Stomach (tissue), 9 donors: Measurements from ENCODE around the gene DND1. TPM values are rescaled to one million over a fixed set of nuclear protein-coding genes. Genes with fewer than 3 reads are reported as not detected.
"Not testable (repeated sequence)": the region's sequence is repeated elsewhere in the genome, so short reads cannot be mapped to it uniquely, and the experiment has no call there.

Experiments used
- DNase-seq, 2 donors: peaks; one replicate each; pipeline versions ENCODE4 v3.0.0 to v3.0.0-alpha.2; 2013 to 2019
- H3K27ac ChIP-seq, 5 donors: fragments of 200-600 bp in 4 of 5; sonication (generic) in 4 of 5; one replicate each; pipeline ENCODE4 v1.5.1; 2013 to 2019; ENCODE audit warnings: mild to moderate bottlenecking in 1 of 5, moderate library complexity in 1 of 5
- H3K27me3 ChIP-seq, 3 donors: fragments of 200-600 bp; sonication (generic); one replicate each; pipeline ENCODE4 v1.5.1; 2017 to 2019; ENCODE audit warnings: mixed run types in 1 of 3
- H3K36me3 ChIP-seq, 4 donors: fragments of 200-600 bp; sonication (generic); 1 replicate in 3 of 4; 2 replicates in 1 of 4; pipeline ENCODE4 v1.5.1; 2016 to 2019
- H3K4me1 ChIP-seq, 4 donors: fragments of 200-600 bp; sonication (generic); one replicate each; pipeline ENCODE4 v1.5.1; 2016 to 2019
- H3K4me3 ChIP-seq, 4 donors: fragments of 200-600 bp; sonication (generic) in 3 of 4; one replicate each; pipeline ENCODE4 v1.5.1; 2016 to 2019; ENCODE audit warnings: mild to moderate bottlenecking in 1 of 4
- H3K9me3 ChIP-seq, 4 donors: fragments of 200-600 bp; sonication (generic); one replicate each; pipeline ENCODE4 v1.5.1; 2016 to 2019
- CTCF ChIP-seq, 7 experiments: fragments of 450-650 bp in 4 of 7; fragments of 200-600 bp in 3 of 7; sonication (generic) in 3 of 7; IDR thresholded peaks; one replicate each; pipeline ENCODE4 v1.5.1; 2016 to 2019; ENCODE audit warnings: antibody characterized with exemption in 7 of 7, control low read depth in 2 of 7, mild to moderate bottlenecking in 1 of 7
- EP300 ChIP-seq: sonication (generic); formaldehyde crosslinking; IDR thresholded peaks from one replicate; pipeline ENCODE4 v1.6.1; 2017; ENCODE audit warnings: antibody characterized with exemption
- POLR2A ChIP-seq, 4 donors: fragments of 450-650 bp; IDR thresholded peaks; one replicate each; pipeline ENCODE4 v1.6.1; 2016; ENCODE audit warnings: antibody characterized with exemption in 4 of 4, control low read depth in 2 of 4, mild to moderate bottlenecking in 1 of 4, moderate library complexity in 1 of 4
- POLR2AphosphoS5 ChIP-seq, 3 donors: sonication (generic); formaldehyde crosslinking; IDR thresholded peaks; one replicate each; pipeline ENCODE4 v1.6.1; 2016; ENCODE audit warnings: antibody characterized with exemption in 3 of 3
- WGBS, 5 donors: extraction: QIAGEN DNeasy Blood & Tissue Kit in 3 of 5; methylation state at CpG; one replicate each; pipeline versions ENCODE4 v1.1.5 to v1.1.7; 2013 to 2018; 5-methylcytosine and 5-hydroxymethylcytosine counted together
- intact Hi-C: fragments of 100-400 bp; cut with DNase I; formaldehyde crosslinking; loops from one replicate; pipeline ENCODE4 v1.15.1; 2023; ENCODE audit warnings: low total_unique reads
- polyA plus RNA-seq, 3 donors: library from polyadenylated mRNA; stranded (reverse); fragments of 200-250 nt; gene quantifications; one replicate each; pipeline ENCODE4 v1.2.3, GENCODE V29; 2013
- small RNA-seq, 4 donors: library from RNA; depleted of rRNA; stranded (forward); fragments of <200 nt; gene quantifications; one replicate each; pipeline ENCODE3, GENCODE V24; 2016
- total RNA-seq, 5 donors: library from RNA; depleted of rRNA; stranded (reverse); fragments of >200 nt; gene quantifications; one replicate each; pipeline versions ENCODE4 v1.1.0 to v1.2.3, GENCODE V29; 2014 to 2016
- donor health status: healthy with polysubstance abuse.
- donor health status: Bipolar disorder and iron deficiency.
- donor health status: healthy.

The DND1 gene
- total and polyA plus RNA-seq, 8 donors = 0.50 to 6.4 (median 1.5) TPM; not detected in 4

GRCh38 chr5:140628711-140629110 lies 44.7 kb downstream of the DND1 start:
- Histone ChIP-seq H3K27ac (no peak overlapping the region), H3K27me3 (no peaks in the 10 kb centered on the region), H3K9me3 (no peaks in the 10 kb centered on the region), H3K4me1 (peaks cover 7 to 26% (median 20%) of the 10 kb centered on the region in 4 donors), H3K36me3 (no peaks in the 10 kb centered on the region), H3K4me3 (no peak overlapping the region)
- DNase-seq = no peak
- TF ChIP-seq EP300 (no peak), CTCF (IDR thresholded peaks at IDR 0.05) (no peak)
- intact Hi-C loops = no loop called here
- WGBS, 5 donors = 32 to 83% (median 66%) methylated on average over 1 of the region's 1 CpG

- intact Hi-C loops = no loop called here
- Histone ChIP-seq H3K27me3 (no peaks in the 10 kb centered on the region), H3K36me3 (no peaks in the 10 kb centered on the region), H3K27ac (no peak overlapping the region), H3K9me3 (no peaks in the 10 kb centered on the region), H3K4me3 (no peak overlapping the region), H3K4me1 (peaks cover under 1 to 18% (median 14%) of the 10 kb centered on the region in 4 donors)
- DNase-seq = no peak
- TF ChIP-seq POLR2A (IDR thresholded peaks at IDR 0.05) = no peak
- TF ChIP-seq POLR2AphosphoS5 (IDR thresholded peaks at IDR 0.05) = no peak
- TF ChIP-seq CTCF (IDR thresholded peaks at IDR 0.05) = no peak
- no peak for TF ChIP-seq EP300
- WGBS, 5 donors = 78 to 96% (median 90%) methylated on average over 6 of the region's 6 CpGs
These were observed 45.4 kb downstream of the DND1 start for GRCh38 chr5:140627972-140628371.

- intact Hi-C loops, H3K36me3 ChIP-seq, H3K9me3 ChIP-seq, H3K4me3 ChIP-seq, DNase-seq, H3K27ac ChIP-seq, H3K27me3 ChIP-seq, H3K4me1 ChIP-seq: not testable (repeated sequence)
- WGBS, 5 donors = 85 to 92% (median 88%) methylated on average over 10 of the region's 10 CpGs
These were observed 48.5 kb downstream of the DND1 start for GRCh38 chr5:140624886-140625285.

- intact Hi-C loops, H3K9me3 ChIP-seq, DNase-seq, H3K27me3 ChIP-seq, H3K4me3 ChIP-seq, H3K4me1 ChIP-seq, H3K27ac ChIP-seq, H3K36me3 ChIP-seq: not testable (repeated sequence)
These were observed 50.3 kb downstream of the DND1 start for GRCh38 chr5:140623061-140623460.

- WGBS, 5 donors = 75 to 89% (median 82%) methylated on average over 3 of the region's 3 CpGs
- Histone ChIP-seq H3K36me3 (no peaks in the 10 kb centered on the region), H3K27me3 (no peaks in the 10 kb centered on the region), H3K9me3 (no peaks in the 10 kb centered on the region), H3K4me1 (no peaks in the 10 kb centered on the region), H3K27ac (no peak overlapping the region), H3K4me3 (no peak overlapping the region)
- intact Hi-C loops = no loop called here
- TF ChIP-seq POLR2A (IDR thresholded peaks at IDR 0.05) (no peak), CTCF (IDR thresholded peaks at IDR 0.05) (no peak)
- DNase-seq = no peak
These were observed 51.1 kb downstream of the DND1 start for GRCh38 chr5:140622301-140622700.

Small RNA genes lying within 50 kb of the gene (small RNA-seq; reads per million reads assigned to genes)
- gene VTRNA1-1 (62.2 to 228 (median 83.5) reads per million in 4 donors), gene VTRNA1-2 (3.4 to 61.7 (median 12.9) reads per million in 4 donors)

Other genes starting within 250 kb of the DND1 start
- 10 to 100 TPM in 1 of 5 donors, 1 to 10 TPM in 4; 2.7 to 15.1 (median 8.1) TPM for gene EIF4EBP3, start 125.9 kb downstream of the DND1 start, total RNA-seq
- 10 to 100 TPM; 66.1 to 90.9 (median 80.2) TPM for gene EIF4EBP3, start 125.9 kb downstream of the DND1 start, polyA plus RNA-seq
- gene SRA1, start 116.1 kb downstream of the DND1 start, total RNA-seq = 10 to 100 TPM in 3 of 5 donors, 1 to 10 TPM in 1, not detected in 1; 1.8 to 26.8 (median 22.9) TPM
- 10 to 100 TPM; 37.7 to 51.0 (median 39.7) TPM for gene SRA1, start 116.1 kb downstream of the DND1 start, polyA plus RNA-seq
- 10 to 100 TPM in 3 of 5 donors, 1 to 10 TPM in 2; 5.4 to 40.8 (median 22.4) TPM for gene APBB3, start 109.0 kb downstream of the DND1 start, total RNA-seq
- gene APBB3, start 109.0 kb downstream of the DND1 start, polyA plus RNA-seq = 10 to 100 TPM in 2 of 3 donors, 1 to 10 TPM in 1; 9.8 to 29.8 (median 11.0) TPM
- 10 to 100 TPM; 11.4 to 62.0 (median 43.0) TPM for gene SLC35A4, start 108.7 kb downstream of the DND1 start, total RNA-seq
- gene SLC35A4, start 108.7 kb downstream of the DND1 start, polyA plus RNA-seq = 10 to 100 TPM; 30.4 to 47.7 (median 41.7) TPM
- 10 to 100 TPM in 4 of 5 donors, 1 to 10 TPM in 1; 8.5 to 99.8 (median 23.9) TPM for gene CD14, start 40.4 kb downstream of the DND1 start, total RNA-seq
- 10 to 100 TPM; 17.0 to 45.6 (median 35.0) TPM for gene CD14, start 40.4 kb downstream of the DND1 start, polyA plus RNA-seq
- 10 to 100 TPM in 2 of 5 donors, 1 to 10 TPM in 3; 4.0 to 40.8 (median 7.0) TPM for gene TMCO6, start 34.1 kb downstream of the DND1 start, total RNA-seq
- 10 to 100 TPM in 1 of 3 donors, 1 to 10 TPM in 2; 6.8 to 15.5 (median 7.9) TPM for gene TMCO6, start 34.1 kb downstream of the DND1 start, polyA plus RNA-seq
- 100 to 1,000 TPM in 1 of 5 donors, 10 to 100 TPM in 4; 28.6 to 171 (median 42.3) TPM for gene NDUFA2, start 25.9 kb downstream of the DND1 start, total RNA-seq
- gene NDUFA2, start 25.9 kb downstream of the DND1 start, polyA plus RNA-seq = 100 to 1,000 TPM; 266 to 271 (median 271) TPM
- gene IK, start 25.7 kb downstream of the DND1 start, total RNA-seq = 100 to 1,000 TPM in 1 of 5 donors, 10 to 100 TPM in 4; 69.4 to 155 (median 73.3) TPM
- 10 to 100 TPM; 53.1 to 68.7 (median 61.4) TPM for gene IK, start 25.7 kb downstream of the DND1 start, polyA plus RNA-seq
- gene WDR55, start 8.7 kb downstream of the DND1 start, total RNA-seq = 10 to 100 TPM; 20.7 to 51.0 (median 31.0) TPM
- gene WDR55, start 8.7 kb downstream of the DND1 start, polyA plus RNA-seq = 10 to 100 TPM; 13.8 to 19.6 (median 17.8) TPM
- gene HARS1, start 17.8 kb upstream of the DND1 start, total RNA-seq = 100 to 1,000 TPM in 1 of 5 donors, 10 to 100 TPM in 4; 22.9 to 117 (median 50.3) TPM
- gene HARS1, start 17.8 kb upstream of the DND1 start, polyA plus RNA-seq = 10 to 100 TPM; 46.1 to 53.4 (median 51.3) TPM
- gene HARS2, start 17.9 kb upstream of the DND1 start, total RNA-seq = 100 to 1,000 TPM in 1 of 5 donors, 10 to 100 TPM in 4; 37.5 to 155 (median 58.5) TPM
- gene HARS2, start 17.9 kb upstream of the DND1 start, polyA plus RNA-seq = 10 to 100 TPM; 13.1 to 17.9 (median 17.4) TPM
- 100 to 1,000 TPM in 1 of 5 donors, 10 to 100 TPM in 4; 30.7 to 143 (median 44.8) TPM for gene ZMAT2, start 26.9 kb upstream of the DND1 start, total RNA-seq
- gene ZMAT2, start 26.9 kb upstream of the DND1 start, polyA plus RNA-seq = 10 to 100 TPM; 48.9 to 90.6 (median 58.2) TPM
- under 1 TPM in 1 of 5 donors, not detected in 4; 0.37 TPM for gene PCDHA1, start 112.6 kb upstream of the DND1 start, total RNA-seq
- not detected for gene PCDHA1, start 112.6 kb upstream of the DND1 start, polyA plus RNA-seq
- gene PCDHA2, start 121.3 kb upstream of the DND1 start, total RNA-seq = 1 to 10 TPM in 1 of 5 donors, under 1 TPM in 1, not detected in 3; 0.55 to 1.7 TPM
- not detected for gene PCDHA2, start 121.3 kb upstream of the DND1 start, polyA plus RNA-seq
- 1 to 10 TPM in 1 of 5 donors, under 1 TPM in 2, not detected in 2; under 0.01 to 1.2 (median 0.55) TPM for gene PCDHA3, start 127.5 kb upstream of the DND1 start, total RNA-seq
- gene PCDHA3, start 127.5 kb upstream of the DND1 start, polyA plus RNA-seq = under 1 TPM in 2 of 3 donors, not detected in 1; 0.06 to 0.08 TPM
- gene PCDHA4, start 133.5 kb upstream of the DND1 start, total RNA-seq = 1 to 10 TPM in 4 of 5 donors, not detected in 1; 1.0 to 2.6 (median 1.5) TPM
- under 1 TPM in 2 of 3 donors, not detected in 1; 0.08 to 0.25 TPM for gene PCDHA4, start 133.5 kb upstream of the DND1 start, polyA plus RNA-seq
- 10 to 100 TPM in 1 of 5 donors, not detected in 4; 21.9 TPM for gene PCDHA5, start 148.0 kb upstream of the DND1 start, total RNA-seq
- under 1 TPM in 2 of 3 donors, not detected in 1; 0.12 to 0.13 TPM for gene PCDHA5, start 148.0 kb upstream of the DND1 start, polyA plus RNA-seq
- 1 to 10 TPM in 1 of 5 donors, under 1 TPM in 2, not detected in 2; 0.14 to 1.2 (median 0.18) TPM for gene PCDHA6, start 154.4 kb upstream of the DND1 start, total RNA-seq
- under 1 TPM in 2 of 3 donors, not detected in 1; 0.06 to 0.31 TPM for gene PCDHA6, start 154.4 kb upstream of the DND1 start, polyA plus RNA-seq
- 1 to 10 TPM in 1 of 5 donors, under 1 TPM in 1, not detected in 3; 0.92 to 1.4 TPM for gene PCDHA7, start 160.7 kb upstream of the DND1 start, total RNA-seq
- under 1 TPM in 1 of 3 donors, not detected in 2; 0.18 TPM for gene PCDHA7, start 160.7 kb upstream of the DND1 start, polyA plus RNA-seq
- gene PCDHA8, start 167.6 kb upstream of the DND1 start, total RNA-seq = under 1 TPM in 2 of 5 donors, not detected in 3; 0.18 to 0.29 TPM
- gene PCDHA8, start 167.6 kb upstream of the DND1 start, polyA plus RNA-seq = not detected
- 1 to 10 TPM in 1 of 5 donors, under 1 TPM in 2, not detected in 2; 0.45 to 3.3 (median 0.73) TPM for gene PCDHA9, start 174.8 kb upstream of the DND1 start, total RNA-seq
- gene PCDHA9, start 174.8 kb upstream of the DND1 start, polyA plus RNA-seq = under 1 TPM in 1 of 3 donors, not detected in 2; 0.03 TPM
- gene PCDHA10, start 182.3 kb upstream of the DND1 start, total RNA-seq = 10 to 100 TPM in 2 of 5 donors, 1 to 10 TPM in 1, under 1 TPM in 2; under 0.01 to 26.3 (median 2.0) TPM
- gene PCDHA10, start 182.3 kb upstream of the DND1 start, polyA plus RNA-seq = under 1 TPM in 2 of 3 donors, not detected in 1; 0.03 to 0.12 TPM
- 1 to 10 TPM in 1 of 5 donors, under 1 TPM in 1, not detected in 3; 0.45 to 1.1 TPM for gene PCDHA11, start 195.4 kb upstream of the DND1 start, total RNA-seq
- under 1 TPM in 2 of 3 donors, not detected in 1; 0.03 to 0.19 TPM for gene PCDHA11, start 195.4 kb upstream of the DND1 start, polyA plus RNA-seq
- 1 to 10 TPM in 1 of 5 donors, under 1 TPM in 1, not detected in 3; 0.55 to 2.2 TPM for gene PCDHA12, start 201.7 kb upstream of the DND1 start, total RNA-seq
- under 1 TPM in 1 of 3 donors, not detected in 2; 0.05 TPM for gene PCDHA12, start 201.7 kb upstream of the DND1 start, polyA plus RNA-seq
- 1 to 10 TPM in 2 of 5 donors, under 1 TPM in 2, not detected in 1; 0.14 to 4.3 (median 1.2) TPM for gene PCDHA13, start 208.5 kb upstream of the DND1 start, total RNA-seq
- under 1 TPM in 1 of 3 donors, not detected in 2; 0.61 TPM for gene PCDHA13, start 208.5 kb upstream of the DND1 start, polyA plus RNA-seq